ENCODE results near the gene MYRIP.

The MYRIP gene

GRCh38 chr3:40191251-40191650, 381.8 kb downstream of the MYRIP start:
- no peak for DNase-seq (ENCODE audit: low spot score)

GRCh38 chr3:40191850-40192448, 382.5 kb downstream of the MYRIP start:
- peak; percentile 63 for DNase-seq (ENCODE audit: low spot score)

GRCh38 chr3:40192628-40193027, 383.2 kb downstream of the MYRIP start:
- no peak for DNase-seq (ENCODE audit: low spot score)

- DNase-seq (ENCODE audit: low spot score): no peak
These were observed 387.6 kb downstream of the MYRIP start for GRCh38 chr3:40196966-40197365.

GRCh38 chr3:40200692-40201316, 391.4 kb downstream of the MYRIP start:
- DNase-seq (ENCODE audit: low spot score): no peak

- no peak for DNase-seq (ENCODE audit: low spot score)
These were observed 392.4 kb downstream of the MYRIP start for GRCh38 chr3:40201770-40202169.

GRCh38 chr3:40206522-40206921, 397.1 kb downstream of the MYRIP start:
- no peak for DNase-seq (ENCODE audit: low spot score)

- DNase-seq (ENCODE audit: low spot score): no peak
These were observed 398.4 kb downstream of the MYRIP start for GRCh38 chr3:40207796-40208195.

GRCh38 chr3:40208251-40208650, 398.8 kb downstream of the MYRIP start:
- DNase-seq (ENCODE audit: low spot score): no peak

- no peak for DNase-seq (ENCODE audit: low spot score)
These were observed 402.2 kb downstream of the MYRIP start for GRCh38 chr3:40211579-40211978.

- DNase-seq (ENCODE audit: low spot score): no peak
These were observed 404.1 kb downstream of the MYRIP start for GRCh38 chr3:40213556-40213955.

- no peak for DNase-seq (ENCODE audit: low spot score)
These were observed 405.6 kb downstream of the MYRIP start for GRCh38 chr3:40215015-40215414.

GRCh38 chr3:40216471-40216870, 407.1 kb downstream of the MYRIP start:
- DNase-seq (ENCODE audit: low spot score): no peak

- no peak for DNase-seq (ENCODE audit: low spot score)
These were observed 414.4 kb downstream of the MYRIP start for GRCh38 chr3:40223856-40224255.

- DNase-seq (ENCODE audit: low spot score): no peak
These were observed 415.5 kb downstream of the MYRIP start for GRCh38 chr3:40224796-40225515.

GRCh38 chr3:40226636-40227035, 417.2 kb downstream of the MYRIP start:
- DNase-seq (ENCODE audit: low spot score): no peak

- DNase-seq (ENCODE audit: low spot score): no peak
These were observed 419.5 kb downstream of the MYRIP start for GRCh38 chr3:40228792-40229350.

GRCh38 chr3:40229386-40229785, 420.0 kb downstream of the MYRIP start:
- no peak for DNase-seq (ENCODE audit: low spot score)

GRCh38 chr3:40229963-40230362, 420.6 kb downstream of the MYRIP start:
- no peak for DNase-seq (ENCODE audit: low spot score)

GRCh38 chr3:40230382-40230781, 421.0 kb downstream of the MYRIP start:
- no peak for DNase-seq (ENCODE audit: low spot score)

GRCh38 chr3:40232626-40233025, 423.2 kb downstream of the MYRIP start:
- no peak for DNase-seq (ENCODE audit: low spot score)

- no peak for DNase-seq (ENCODE audit: low spot score)
These were observed 427.8 kb downstream of the MYRIP start for GRCh38 chr3:40237159-40237558.

- DNase-seq (ENCODE audit: low spot score): peak; percentile 58
These were observed 428.6 kb downstream of the MYRIP start for GRCh38 chr3:40237889-40238571.

Measured in ecto neural progenitor cell (in vitro differentiated cells).